Measurements from ENCODE around the gene PTGIS.

The PTGIS gene

DNA sequence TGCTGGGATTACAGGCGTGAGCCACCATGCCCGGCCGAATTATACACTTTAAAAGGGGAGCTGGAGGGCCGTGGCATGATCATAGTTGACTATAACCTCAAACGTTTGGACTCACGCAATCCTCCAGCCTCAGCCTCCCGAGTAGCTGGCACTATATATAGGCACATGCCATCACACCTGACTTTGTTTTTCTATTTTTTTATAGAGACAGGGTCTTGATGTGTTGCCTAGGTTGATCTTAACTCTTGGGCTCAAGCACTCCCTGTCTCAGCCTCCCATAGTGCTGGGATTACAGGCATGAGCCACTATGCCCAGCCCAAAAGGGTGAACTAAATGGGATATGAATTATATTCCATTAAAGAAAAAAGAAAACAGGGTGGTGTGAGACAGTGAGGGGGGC is 7.8 kb downstream of the PTGIS start:
- DNase-seq (ENCODE audit: low spot score), result no peak

DNA sequence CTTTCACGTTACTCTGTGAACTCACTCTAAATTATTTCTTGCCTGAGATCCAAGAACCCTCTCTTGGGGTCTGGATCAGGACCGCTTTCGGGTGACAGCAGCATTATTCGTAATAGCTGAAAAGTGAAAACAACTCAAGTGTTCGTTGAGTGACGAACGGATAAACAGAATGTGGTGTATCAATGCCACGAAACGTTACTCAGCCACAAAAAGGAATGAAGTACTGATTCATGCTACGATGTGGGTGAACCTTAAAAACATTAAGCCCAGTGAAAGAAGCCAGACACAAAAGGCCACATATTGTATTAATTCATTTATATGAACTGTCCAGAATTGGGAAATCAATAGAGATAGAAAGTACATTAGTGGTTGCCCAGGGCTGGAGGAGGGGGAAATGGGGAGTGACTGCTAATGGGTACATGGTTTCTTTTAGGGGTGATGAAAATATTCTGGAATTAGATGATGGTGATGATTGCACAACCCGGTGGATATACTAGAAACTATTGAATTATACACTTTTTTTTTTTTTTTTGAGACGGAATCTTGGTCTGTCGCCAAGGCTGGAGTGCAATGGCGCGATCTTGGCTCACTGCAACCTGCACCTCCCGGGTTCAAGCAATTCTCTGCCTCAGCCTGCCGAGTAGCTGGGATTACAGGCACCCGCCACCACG is 8.4 kb downstream of the PTGIS start:
- DNase-seq (ENCODE audit: low spot score), result no peak

DNA sequence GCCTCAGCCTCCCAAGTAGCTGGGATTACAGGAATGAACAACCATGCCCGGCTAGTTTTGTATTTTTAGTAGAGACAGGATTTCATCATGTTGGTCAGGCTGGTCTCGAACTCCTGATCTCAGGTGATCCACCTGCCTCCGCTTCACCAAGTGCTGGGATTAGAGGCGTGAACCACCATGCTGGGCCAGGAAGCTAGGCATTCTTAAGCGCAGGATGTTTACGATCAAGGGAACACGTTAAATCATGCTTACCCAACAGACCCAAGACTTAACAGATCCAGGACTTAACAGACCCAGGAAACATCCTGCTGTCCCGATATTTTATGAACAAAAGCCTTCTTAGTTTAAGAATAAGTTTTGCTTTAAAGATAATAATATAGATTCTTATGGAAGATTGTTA is 9.1 kb downstream of the PTGIS start:
- DNase-seq (ENCODE audit: low spot score), result no peak

- DNase-seq (ENCODE audit: low spot score), result no peak
Measured at GRCh38 chr20:49557449-49557848, 10.5 kb downstream of the PTGIS start.

- DNase-seq (ENCODE audit: low spot score), result no peak
Measured at GRCh38 chr20:49556621-49557020, 11.3 kb downstream of the PTGIS start.

DNA sequence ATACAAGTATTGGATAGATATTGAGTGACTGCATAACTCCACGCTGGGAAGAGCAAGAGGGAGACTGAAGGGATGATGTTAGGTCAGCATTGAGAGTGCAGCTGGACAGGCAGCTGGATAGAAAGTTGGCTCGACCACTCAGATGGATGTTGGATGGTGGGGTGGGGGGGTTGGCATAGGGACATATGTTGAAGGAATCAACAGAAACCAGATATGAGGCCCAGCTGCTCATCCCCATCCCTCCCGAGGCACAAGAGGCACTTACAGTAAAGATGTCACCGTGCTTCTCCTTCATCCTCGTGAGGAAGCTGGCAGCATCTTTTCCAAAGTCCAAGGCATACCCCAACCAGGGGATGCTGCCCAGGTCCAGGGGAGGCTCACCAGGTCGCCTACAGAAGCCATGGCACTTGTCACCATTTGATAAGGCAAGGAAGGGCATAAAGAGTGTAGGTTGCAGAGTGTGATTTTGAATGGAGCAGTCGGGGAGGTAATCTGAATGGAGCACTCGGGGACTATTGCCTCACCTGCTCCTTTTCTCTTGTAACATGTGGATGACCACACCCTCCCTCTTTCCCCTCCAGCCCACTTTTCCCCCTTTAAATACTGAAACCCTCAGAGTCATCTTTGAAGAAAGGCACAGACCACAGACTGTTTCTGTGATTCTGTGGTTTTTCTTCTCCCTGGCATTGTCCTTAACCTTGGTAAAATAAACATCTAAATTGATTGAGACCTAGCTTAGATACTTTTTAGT is 18.0 kb downstream of the PTGIS start:
- no peak for DNase-seq (ENCODE audit: low spot score)

DNA sequence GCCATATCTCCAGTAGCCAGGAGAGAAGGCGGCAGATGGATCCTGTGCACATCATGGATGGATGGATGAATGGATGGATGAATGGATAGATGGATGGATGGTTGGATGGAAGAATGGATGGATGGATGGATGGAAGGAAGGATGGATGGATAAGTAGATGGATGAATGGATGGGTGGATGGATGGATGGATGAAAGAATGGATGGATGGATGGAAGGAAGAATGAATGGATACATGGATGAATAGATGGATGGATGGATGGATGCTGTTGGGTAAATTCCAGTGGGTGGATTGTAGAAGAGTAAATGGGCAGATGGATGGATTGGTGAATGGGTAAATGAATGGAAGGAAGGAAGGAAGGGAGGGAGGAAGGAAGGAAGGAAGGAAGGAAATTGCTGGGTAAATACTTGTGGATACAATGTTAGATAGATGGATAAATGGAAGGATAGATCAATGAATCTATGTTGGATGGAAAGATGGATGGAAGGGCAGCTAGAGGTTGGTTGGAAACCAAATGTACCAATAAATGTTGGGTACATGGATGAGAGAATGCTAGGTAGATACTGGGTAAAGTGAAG is 19.5 kb downstream of the PTGIS start:
- no peak for DNase-seq (ENCODE audit: low spot score)

- DNase-seq (ENCODE audit: low spot score), result no peak
Measured at GRCh38 chr20:49545572-49545971, 22.4 kb downstream of the PTGIS start.

DNA sequence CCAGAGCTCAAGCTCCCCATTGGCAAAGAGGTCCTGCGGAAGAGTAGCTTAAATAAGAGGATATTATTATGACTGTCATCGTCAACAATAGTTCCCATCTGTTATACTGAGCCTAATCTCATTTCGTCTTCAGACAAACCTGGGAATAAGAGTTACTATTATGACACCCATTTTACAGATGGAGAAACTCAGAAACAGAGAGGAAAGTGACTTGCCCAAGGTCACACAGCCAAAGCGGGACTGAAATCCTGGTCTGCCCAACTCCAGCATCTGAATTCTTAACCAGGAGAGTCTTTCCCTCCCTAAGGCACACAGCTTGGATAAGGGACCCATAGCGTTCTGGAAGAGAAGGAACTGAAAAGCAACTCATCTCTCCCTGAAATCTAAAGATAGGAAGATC is 23.4 kb downstream of the PTGIS start:
- DNase-seq (ENCODE audit: low spot score), result no peak

DNA sequence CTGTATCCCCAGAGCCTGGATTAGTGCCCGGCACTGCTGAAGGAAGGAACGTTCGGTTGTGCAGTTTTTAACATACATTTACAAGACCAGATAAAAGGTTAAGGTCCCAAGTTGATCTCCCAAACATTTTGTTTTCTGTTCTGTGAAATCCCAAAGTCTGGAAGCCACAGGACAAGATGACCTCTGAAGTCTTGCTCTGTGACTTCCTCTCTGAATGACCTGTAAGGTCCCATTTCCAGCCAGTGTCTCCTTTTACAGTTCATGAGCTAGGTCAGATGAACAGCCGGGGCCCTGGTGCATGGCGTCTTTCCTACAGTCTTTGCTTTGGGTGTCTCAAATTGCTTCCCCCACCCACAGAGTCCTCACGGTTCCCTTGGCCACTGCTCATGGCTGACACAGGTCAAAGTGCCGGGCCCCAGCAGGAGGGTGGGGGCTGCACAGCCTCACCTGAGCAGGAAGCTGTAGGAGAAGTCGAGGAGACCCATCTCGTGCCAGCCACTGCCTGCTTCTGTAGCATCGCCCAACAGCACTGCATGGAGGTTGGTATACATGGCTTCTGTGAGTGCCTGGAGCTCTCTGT is 24.0 kb downstream of the PTGIS start:
- DNase-seq (ENCODE audit: low spot score), result no peak

- DNase-seq (ENCODE audit: low spot score), result no peak
Measured at GRCh38 chr20:49543071-49543857, 24.7 kb downstream of the PTGIS start.

- no peak for DNase-seq (ENCODE audit: low spot score)
Measured at GRCh38 chr20:49542514-49542991, 25.4 kb downstream of the PTGIS start.

DNA sequence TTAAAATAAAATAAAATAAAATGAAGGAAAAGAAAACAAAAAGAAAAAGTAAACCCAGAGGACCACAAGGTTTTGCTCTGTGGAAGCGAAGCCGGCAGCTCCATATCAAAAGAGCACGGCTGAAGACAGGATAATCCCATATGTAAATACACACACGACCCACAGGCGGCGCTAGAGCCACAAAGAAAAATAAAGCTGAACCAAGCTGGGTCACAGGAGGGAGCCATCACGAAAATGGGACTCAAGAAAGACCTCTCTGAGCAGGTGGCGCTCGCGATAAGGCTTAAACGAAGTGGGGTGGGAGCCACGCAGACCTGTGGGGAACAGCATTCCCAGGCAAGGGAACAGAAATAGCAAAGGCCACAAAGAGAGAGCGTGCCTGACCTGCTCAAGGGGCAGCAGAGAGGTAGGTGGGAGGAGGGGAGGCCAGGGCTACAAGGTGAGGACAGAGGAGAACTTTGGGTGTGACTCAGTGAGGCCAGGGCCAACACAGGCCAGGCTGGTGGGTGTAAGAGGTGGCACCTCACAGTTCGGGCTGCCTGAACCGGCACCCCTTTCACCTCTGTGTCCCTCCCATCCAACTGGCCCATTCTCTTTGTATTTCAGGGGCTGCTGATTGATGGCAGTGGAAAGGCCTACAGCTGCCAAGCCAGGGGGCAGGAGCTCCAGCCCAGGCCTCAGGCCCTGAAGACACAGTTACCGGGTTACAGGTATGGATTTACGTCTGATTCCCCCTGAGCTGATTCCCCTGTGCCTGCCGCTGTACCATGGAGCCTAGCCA is 26.0 kb downstream of the PTGIS start:
- peak; percentile 54 for DNase-seq (ENCODE audit: low spot score)

- DNase-seq (ENCODE audit: low spot score), result no peak
Measured at GRCh38 chr20:49540687-49541435, 27.1 kb downstream of the PTGIS start.

GRCh38 chr20:49540232-49540620 is 27.7 kb downstream of the PTGIS start:
- no peak for DNase-seq (ENCODE audit: low spot score)

- DNase-seq (ENCODE audit: low spot score), result no peak
Measured at GRCh38 chr20:49539481-49540231, 28.3 kb downstream of the PTGIS start.

GRCh38 chr20:49538950-49539349 is 29.0 kb downstream of the PTGIS start:
- no peak for DNase-seq (ENCODE audit: low spot score)

- peak; percentile 72 for DNase-seq (ENCODE audit: low spot score)
Measured at GRCh38 chr20:49534255-49534712, 33.7 kb downstream of the PTGIS start.

GRCh38 chr20:49532285-49532946 is 35.5 kb downstream of the PTGIS start:
- no peak for DNase-seq (ENCODE audit: low spot score)
